GM10266 (cell line): Measurements from ENCODE around the gene SLITRK4.
A peak's percentile ranks its signal among the peaks of the same experiment; 100 is the strongest.

ENCODE experiments used
- DNase-seq: peaks from one replicate; pipeline ENCODE4 v3.0.0; 2012; ENCODE audit errors: extremely low spot score
- CTCF ChIP-seq: IDR thresholded peaks from 2 replicates; pipeline ENCODE4 v1.5.1; 2012; ENCODE audit warnings: mild to moderate bottlenecking, low read depth; ENCODE audit not compliant: control insufficient read depth, insufficient read depth; ENCODE audit errors: missing control alignments

SLITRK4 gene

GRCh38 chrX:143635915-143636314 lies at the start of gene SLITRK4:
TSS of gene SLITRK4 (minus strand) at chrX:143636101. CDS start at chrX:143631108, 4,993 bp downstream.
- TF ChIP-seq CTCF = no peak
- DNase-seq = no peak

- no peak for TF ChIP-seq CTCF
- no peak for DNase-seq
Measured at GRCh38 chrX:143683486-143683885, 47.6 kb upstream of the SLITRK4 start.

GRCh38 chrX:143674926-143675325 lies 39.0 kb upstream of the SLITRK4 start:
- TF ChIP-seq CTCF = no peak

GRCh38 chrX:143669395-143669794 lies 33.5 kb upstream of the SLITRK4 start:
- DNase-seq = no peak
- TF ChIP-seq CTCF = no peak

More at GRCh38 chrX:143674926-143675325, 39.0 kb upstream of the SLITRK4 start:
- DNase-seq = no peak

- TF ChIP-seq CTCF = peak; percentile 17
- DNase-seq = peak; percentile 2
Measured at GRCh38 chrX:143664302-143664701, 28.4 kb upstream of the SLITRK4 start.

GRCh38 chrX:143663755-143664154 lies 27.9 kb upstream of the SLITRK4 start:
- no peak for TF ChIP-seq CTCF
- no peak for DNase-seq

- TF ChIP-seq CTCF = no peak
- no peak for DNase-seq
Measured at GRCh38 chrX:143661286-143661685, 25.4 kb upstream of the SLITRK4 start.
